Activated T-helper 17 cell treated with anti-CD3 and anti-CD28 coated beads, Interleukin-2, amount 50 U/mL, for 72 hours (primary cell): ENCODE data around the gene CCDC154. TPM values are rescaled to one million over a fixed set of nuclear protein-coding genes. Genes with fewer than 3 reads are reported as not detected.

ENCODE experiments used
- ATAC-seq: fragments of 150-1000 bp; cut with Tn5 transposase; replicated peaks from 2 replicates; pipeline ENCODE4 v1.10.0; 2021; ENCODE audit warnings: mild to moderate bottlenecking, moderate library complexity
- H3K27ac Mint-ChIP-seq: one replicate; pipeline ENCODE4 v1.8.0; 2022; ENCODE audit warnings: mixed read lengths
- H3K27me3 Mint-ChIP-seq: one replicate; pipeline ENCODE4 v1.8.0; 2022; ENCODE audit warnings: mixed read lengths
- H3K36me3 Mint-ChIP-seq: one replicate; pipeline ENCODE4 v1.8.0; 2022; ENCODE audit warnings: low read depth, mild to moderate bottlenecking, mixed read lengths
- H3K4me1 Mint-ChIP-seq: one replicate; pipeline ENCODE4 v1.8.0; 2022; ENCODE audit warnings: mixed read lengths
- H3K4me3 Mint-ChIP-seq: one replicate; pipeline ENCODE4 v1.8.0; 2022; ENCODE audit warnings: mild to moderate bottlenecking, mixed read lengths
- H3K9me3 Mint-ChIP-seq: one replicate; pipeline ENCODE4 v1.8.0; 2022; ENCODE audit warnings: mixed read lengths
- total RNA-seq, 2 donors: library from RNA; stranded (reverse); gene quantifications; one replicate each; pipeline ENCODE4 v1.2.3, GENCODE V29; 2022

Gene CCDC154
- total RNA-seq, 2 donors from 2014 or later: 2.1 to 3.7 TPM

- H3K36me3 Mint-ChIP-seq: peaks cover 28% of the 10 kb centered on the region
- no peak for ATAC-seq
- no peaks in the 10 kb centered on the region for H3K9me3 Mint-ChIP-seq
- no peak overlapping the region for H3K27ac Mint-ChIP-seq
- H3K4me1 Mint-ChIP-seq: no peaks in the 10 kb centered on the region
- no peak overlapping the region for H3K4me3 Mint-ChIP-seq
- no peaks in the 10 kb centered on the region for H3K27me3 Mint-ChIP-seq
Observed at GRCh38 chr16:1389762-1390161, 54.6 kb downstream of the CCDC154 start.

- H3K27me3 Mint-ChIP-seq: no peaks in the 10 kb centered on the region
Observed at GRCh38 chr16:1387331-1387730, 57.0 kb downstream of the CCDC154 start.

GRCh38 chr16:1385232-1385631 is 59.1 kb downstream of the CCDC154 start:
- H3K9me3 Mint-ChIP-seq: no peaks in the 10 kb centered on the region
- H3K4me1 Mint-ChIP-seq: no peaks in the 10 kb centered on the region
- H3K4me3 Mint-ChIP-seq: no peak overlapping the region
- H3K36me3 Mint-ChIP-seq: peaks cover 19% of the 10 kb centered on the region
- no peaks in the 10 kb centered on the region for H3K27me3 Mint-ChIP-seq
- H3K27ac Mint-ChIP-seq: no peak overlapping the region
- no peak for ATAC-seq

More at GRCh38 chr16:1387331-1387730, 57.0 kb downstream of the CCDC154 start:
- Mint-ChIP-seq H3K4me3 (no peak overlapping the region), H3K27ac (no peak overlapping the region), H3K36me3 (peaks cover 22% of the 10 kb centered on the region), H3K4me1 (no peaks in the 10 kb centered on the region), H3K9me3 (no peaks in the 10 kb centered on the region)
- no peak for ATAC-seq

Other genes with a start within 250 kb of the CCDC154 start
- gene TPSG1, start 219.3 kb downstream of the CCDC154 start, total RNA-seq: not detected
- gene TPSB2, start 214.4 kb downstream of the CCDC154 start, total RNA-seq: not detected
- under 1 TPM; 0.29 to 0.32 TPM for gene TPSAB1, start 203.9 kb downstream of the CCDC154 start, total RNA-seq
- gene TPSD1, start 188.5 kb downstream of the CCDC154 start, total RNA-seq: not detected
- 100 to 1,000 TPM; 204 to 206 TPM for gene UBE2I, start 134.9 kb downstream of the CCDC154 start, total RNA-seq
- gene BAIAP3, start 110.9 kb downstream of the CCDC154 start, total RNA-seq: 1 to 10 TPM in 1 of 2 donors, under 1 TPM in 1; 0.71 to 2.2 TPM
- 10 to 100 TPM; 36.7 to 64.2 TPM for gene TSR3, start 92.7 kb downstream of the CCDC154 start, total RNA-seq
- 10 to 100 TPM; 22.6 to 24.4 TPM for gene GNPTG, start 92.6 kb downstream of the CCDC154 start, total RNA-seq
- 10 to 100 TPM; 36.4 to 76.4 TPM for gene UNKL, start 29.9 kb downstream of the CCDC154 start, total RNA-seq
- 10 to 100 TPM; 12.1 to 23.1 TPM for gene UQCC4, start 23.8 kb downstream of the CCDC154 start, total RNA-seq
- not detected for gene PERCC1, start 13.5 kb downstream of the CCDC154 start, total RNA-seq
- 10 to 100 TPM; 44.8 to 63.9 TPM for gene CLCN7, start 30.5 kb upstream of the CCDC154 start, total RNA-seq
- not detected for gene PTX4, start 44.4 kb upstream of the CCDC154 start, total RNA-seq
- gene TELO2, start 48.8 kb upstream of the CCDC154 start, total RNA-seq: 10 to 100 TPM; 49.2 to 67.9 TPM
- gene TMEM204, start 89.1 kb upstream of the CCDC154 start, total RNA-seq: 10 to 100 TPM; 14.3 to 22.5 TPM
- 10 to 100 TPM; 11.9 to 19.9 TPM for gene IFT140, start 167.5 kb upstream of the CCDC154 start, total RNA-seq
- gene CRAMP1, start 167.8 kb upstream of the CCDC154 start, total RNA-seq: 10 to 100 TPM; 12.0 to 20.6 TPM
- gene JPT2, start 233.7 kb upstream of the CCDC154 start, total RNA-seq: 10 to 100 TPM; 55.9 to 85.1 TPM